PFSK-1 (cell line): ENCODE results near the gene BANK1.

Source experiments
- FOXP2 ChIP-seq: optimal IDR thresholded peaks from 2 replicates; pipeline ENCODE3; 2011; ENCODE audit warnings: borderline replicate concordance, control low read depth, inconsistent platforms; ENCODE audit not compliant: insufficient read depth; ENCODE audit errors: extremely low read length, extremely low read depth
- POLR2AphosphoS5 ChIP-seq: IDR thresholded peaks from 2 replicates; pipeline ENCODE4 v1.6.1; 2012; ENCODE audit warnings: low read depth, mild to moderate bottlenecking, control low read depth, low read length, moderate library complexity
- SIN3A ChIP-seq: IDR thresholded peaks from 2 replicates; pipeline ENCODE4 v1.6.1; 2012; ENCODE audit warnings: mild to moderate bottlenecking, low read length, moderate library complexity, borderline replicate concordance; ENCODE audit not compliant: insufficient read depth
- TF ChIP-seq, protein P1 (sequence below), 2 experiments: IDR thresholded peaks; 2 replicates each; pipeline versions ENCODE4 v1.6.1 to v1.8.0; 2011 to 2012; ENCODE audit warnings: low read depth in 2 of 2, low read length in 2 of 2, control low read depth in 1 of 2, inconsistent platforms in 1 of 2, mild to moderate bottlenecking in 1 of 2, moderate library complexity in 1 of 2; ENCODE audit not compliant: insufficient read depth in 1 of 2

DNA sequence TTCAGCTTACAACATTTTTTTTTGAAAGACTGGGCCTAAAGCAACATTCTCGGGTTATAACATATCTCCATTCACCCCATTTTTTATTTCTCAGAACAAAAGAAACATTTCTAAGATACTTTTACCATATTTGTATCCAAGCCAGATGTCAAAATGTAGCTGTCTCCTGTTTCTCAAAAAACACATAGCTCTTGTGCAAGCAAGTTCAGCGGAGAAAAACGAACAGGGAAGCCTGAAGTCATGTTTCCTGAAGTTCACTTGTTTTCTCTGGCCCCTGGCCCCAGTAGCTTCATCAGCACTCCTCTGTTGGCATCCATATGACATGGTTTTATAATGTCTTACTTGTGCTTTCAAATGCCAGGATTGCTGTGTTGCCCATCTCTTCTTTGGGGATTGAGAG lies 218.2 kb downstream of the BANK1 start:
- no peak for TF ChIP-seq POLR2AphosphoS5
- TF ChIP-seq, protein P1, sequence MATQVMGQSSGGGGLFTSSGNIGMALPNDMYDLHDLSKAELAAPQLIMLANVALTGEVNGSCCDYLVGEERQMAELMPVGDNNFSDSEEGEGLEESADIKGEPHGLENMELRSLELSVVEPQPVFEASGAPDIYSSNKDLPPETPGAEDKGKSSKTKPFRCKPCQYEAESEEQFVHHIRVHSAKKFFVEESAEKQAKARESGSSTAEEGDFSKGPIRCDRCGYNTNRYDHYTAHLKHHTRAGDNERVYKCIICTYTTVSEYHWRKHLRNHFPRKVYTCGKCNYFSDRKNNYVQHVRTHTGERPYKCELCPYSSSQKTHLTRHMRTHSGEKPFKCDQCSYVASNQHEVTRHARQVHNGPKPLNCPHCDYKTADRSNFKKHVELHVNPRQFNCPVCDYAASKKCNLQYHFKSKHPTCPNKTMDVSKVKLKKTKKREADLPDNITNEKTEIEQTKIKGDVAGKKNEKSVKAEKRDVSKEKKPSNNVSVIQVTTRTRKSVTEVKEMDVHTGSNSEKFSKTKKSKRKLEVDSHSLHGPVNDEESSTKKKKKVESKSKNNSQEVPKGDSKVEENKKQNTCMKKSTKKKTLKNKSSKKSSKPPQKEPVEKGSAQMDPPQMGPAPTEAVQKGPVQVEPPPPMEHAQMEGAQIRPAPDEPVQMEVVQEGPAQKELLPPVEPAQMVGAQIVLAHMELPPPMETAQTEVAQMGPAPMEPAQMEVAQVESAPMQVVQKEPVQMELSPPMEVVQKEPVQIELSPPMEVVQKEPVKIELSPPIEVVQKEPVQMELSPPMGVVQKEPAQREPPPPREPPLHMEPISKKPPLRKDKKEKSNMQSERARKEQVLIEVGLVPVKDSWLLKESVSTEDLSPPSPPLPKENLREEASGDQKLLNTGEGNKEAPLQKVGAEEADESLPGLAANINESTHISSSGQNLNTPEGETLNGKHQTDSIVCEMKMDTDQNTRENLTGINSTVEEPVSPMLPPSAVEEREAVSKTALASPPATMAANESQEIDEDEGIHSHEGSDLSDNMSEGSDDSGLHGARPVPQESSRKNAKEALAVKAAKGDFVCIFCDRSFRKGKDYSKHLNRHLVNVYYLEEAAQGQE (IDR thresholded peaks at IDR 0.05; ENCODE audit: insufficient read depth in 1 of 2, low read depth in 2 of 2, low read length in 2 of 2), result no peak
- no peak for TF ChIP-seq SIN3A
- TF ChIP-seq FOXP2, result no peak
